DOHH2 (cell line): ENCODE results near the gene ARSD.
"Not testable (repeated sequence)": the region's sequence is repeated elsewhere in the genome, so short reads cannot be mapped to it uniquely, and the experiment has no call there.

Experiments
- H3F3A ChIP-seq: fragments of 200-600 bp; sonication (generic), shearing (Covaris generic); 2 replicates; pipeline ENCODE4 v1.6.0; 2016; ENCODE audit warnings: antibody characterized with exemption, mild to moderate bottlenecking; ENCODE audit not compliant: control insufficient read depth, insufficient read depth
- H3K27ac ChIP-seq: fragments of 200-600 bp; sonication (generic); 2 replicates; pipeline ENCODE4 v1.5.1; 2014; ENCODE audit warnings: low read depth, mild to moderate bottlenecking, low read length, moderate library complexity
- H3K27me3 ChIP-seq: fragments of 200-600 bp; sonication (generic); 2 replicates; pipeline ENCODE4 v1.6.1; 2014; ENCODE audit warnings: mild to moderate bottlenecking, low read length, mixed read lengths; ENCODE audit not compliant: control insufficient read depth
- H3K36me3 ChIP-seq: fragments of 200-600 bp; sonication (generic); 2 replicates; pipeline ENCODE4 v1.6.1; 2014; ENCODE audit warnings: mild to moderate bottlenecking, low read length, moderate library complexity, mixed read lengths; ENCODE audit not compliant: control insufficient read depth
- H3K4me1 ChIP-seq: fragments of 200-600 bp; sonication (generic); 2 replicates; pipeline ENCODE4 v1.6.1; 2014; ENCODE audit warnings: mild to moderate bottlenecking, low read length, mixed read lengths; ENCODE audit not compliant: control insufficient read depth
- H3K4me2 ChIP-seq: fragments of 200-600 bp; sonication (generic); 2 replicates; pipeline ENCODE4 v1.6.0; 2014; ENCODE audit warnings: mild to moderate bottlenecking, low read length, moderate library complexity
- H3K4me3 ChIP-seq: fragments of 200-600 bp; sonication (generic); 2 replicates; pipeline ENCODE4 v1.5.1; 2014; ENCODE audit warnings: mild to moderate bottlenecking, low read length, mixed read lengths
- H3K79me2 ChIP-seq: fragments of 200-600 bp; sonication (generic); 2 replicates; pipeline ENCODE4 v1.6.1; 2014; ENCODE audit warnings: mild to moderate bottlenecking, low read length, mixed read lengths; ENCODE audit not compliant: control insufficient read depth
- H3K9me2 ChIP-seq: fragments of 200-600 bp; sonication (generic); replicated peaks from 2 replicates; pipeline ENCODE4 v1.6.1; 2014; ENCODE audit warnings: mild to moderate bottlenecking, low read length, mixed read lengths; ENCODE audit not compliant: control insufficient read depth
- H3K9me3 ChIP-seq: fragments of 200-600 bp; sonication (generic); 2 replicates; pipeline ENCODE4 v1.6.1; 2014; ENCODE audit warnings: antibody characterized with exemption, low read length, mixed read lengths; ENCODE audit not compliant: control insufficient read depth, insufficient read depth
- H4K20me1 ChIP-seq: fragments of 200-600 bp; sonication (generic); 2 replicates; pipeline ENCODE4 v1.6.0; 2014; ENCODE audit warnings: low read depth, mild to moderate bottlenecking, antibody characterized with exemption, low read length, moderate library complexity; ENCODE audit not compliant: control insufficient read depth, insufficient read depth
- CTCF ChIP-seq: fragments of 200-600 bp; sonication (generic); IDR thresholded peaks from one replicate; pipeline ENCODE4 v1.5.1; 2014; ENCODE audit warnings: antibody characterized with exemption, mild to moderate bottlenecking, low read depth, low read length; ENCODE audit not compliant: poor library complexity, severe bottlenecking
- EZH2phosphoT487 ChIP-seq: fragments of 200-600 bp; sonication (generic); IDR thresholded peaks from 2 replicates; pipeline ENCODE4 v1.6.1; 2017; ENCODE audit warnings: borderline replicate concordance, mild to moderate bottlenecking, antibody characterized with exemption, low read length, moderate library complexity, mixed read lengths

Gene ARSD

GRCh38 chrX:2955838-2956237, 26.7 kb upstream of the ARSD start:
- no peaks in the 10 kb centered on the region for H3K4me1 ChIP-seq
- H3K9me2 ChIP-seq = no peaks in the 10 kb centered on the region
- no peaks in the 10 kb centered on the region for H3K79me2 ChIP-seq
- H3K4me3 ChIP-seq = no peak overlapping the region
- no peaks in the 10 kb centered on the region for H3K36me3 ChIP-seq
- H3K27ac ChIP-seq = no peak overlapping the region
- no peak for TF ChIP-seq CTCF
- TF ChIP-seq EZH2phosphoT487 = no peak
- no peaks in the 10 kb centered on the region for H4K20me1 ChIP-seq
- H3K4me2 ChIP-seq = no peak overlapping the region
- no peaks in the 10 kb centered on the region for H3K27me3 ChIP-seq
- no peaks in the 10 kb centered on the region for H3F3A ChIP-seq
- no peaks in the 10 kb centered on the region for H3K9me3 ChIP-seq

GRCh38 chrX:2955281-2955680, 26.1 kb upstream of the ARSD start:
- Histone ChIP-seq H3K4me2 (no peak overlapping the region), H3K36me3 (no peaks in the 10 kb centered on the region), H3K27ac (no peak overlapping the region), H3F3A (no peaks in the 10 kb centered on the region), H3K9me2 (no peaks in the 10 kb centered on the region), H3K4me1 (no peaks in the 10 kb centered on the region), H3K9me3 (no peaks in the 10 kb centered on the region), H4K20me1 (no peaks in the 10 kb centered on the region), H3K4me3 (no peak overlapping the region), H3K27me3 (no peaks in the 10 kb centered on the region), H3K79me2 (no peaks in the 10 kb centered on the region)
- TF ChIP-seq CTCF (no peak), EZH2phosphoT487 (no peak)

GRCh38 chrX:2954541-2954940, 25.4 kb upstream of the ARSD start:
- no peak overlapping the region for H3K4me2 ChIP-seq
- no peaks in the 10 kb centered on the region for H4K20me1 ChIP-seq
- no peak overlapping the region for H3K27ac ChIP-seq
- no peaks in the 10 kb centered on the region for H3K9me3 ChIP-seq
- H3K4me1 ChIP-seq = no peaks in the 10 kb centered on the region
- no peaks in the 10 kb centered on the region for H3F3A ChIP-seq
- H3K79me2 ChIP-seq = no peaks in the 10 kb centered on the region
- H3K36me3 ChIP-seq = no peaks in the 10 kb centered on the region
- no peak for TF ChIP-seq CTCF
- TF ChIP-seq EZH2phosphoT487 = no peak
- no peaks in the 10 kb centered on the region for H3K27me3 ChIP-seq
- H3K4me3 ChIP-seq = no peak overlapping the region
- H3K9me2 ChIP-seq = no peaks in the 10 kb centered on the region

GRCh38 chrX:2937942-2938341, 8.8 kb upstream of the ARSD start:
- H4K20me1 ChIP-seq, H3K4me3 ChIP-seq, H3K36me3 ChIP-seq, H3F3A ChIP-seq, H3K79me2 ChIP-seq, H3K4me2 ChIP-seq, H3K27ac ChIP-seq, H3K27me3 ChIP-seq, H3K4me1 ChIP-seq, H3K9me2 ChIP-seq, H3K9me3 ChIP-seq: not testable (repeated sequence)
